Stimulated activated naive CD8-positive, alpha-beta T cell treated with anti-CD3 and anti-CD28 coated beads, Interleukin-15, Interleukin-2, amounts not matched to agents 100 ng/mL and 50 ng/mL, for 24 hours (primary cell): Measurements from ENCODE around the gene NPAS2.

Experiments
- H3K27ac Mint-ChIP-seq: one replicate; pipeline ENCODE4 v1.8.0; 2021; ENCODE audit warnings: mild to moderate bottlenecking, mixed read lengths
- H3K27me3 Mint-ChIP-seq: one replicate; pipeline ENCODE4 v1.8.0; 2021; ENCODE audit warnings: mixed read lengths
- H3K36me3 Mint-ChIP-seq: one replicate; pipeline ENCODE4 v1.8.0; 2021; ENCODE audit warnings: low read depth, mixed read lengths
- H3K4me1 Mint-ChIP-seq: one replicate; pipeline ENCODE4 v1.8.0; 2021; ENCODE audit warnings: low read depth, mixed read lengths
- H3K4me3 Mint-ChIP-seq: one replicate; pipeline ENCODE4 v1.8.0; 2021; ENCODE audit warnings: mild to moderate bottlenecking, mixed read lengths
- H3K9me3 Mint-ChIP-seq: one replicate; pipeline ENCODE4 v1.8.0; 2021; ENCODE audit warnings: mixed read lengths

NPAS2 gene

GRCh38 chr2:100868083-100868482 is 48.1 kb downstream of the NPAS2 start:
- Mint-ChIP-seq H3K4me3 (no peak overlapping the region), H3K4me1 (no peaks in the 10 kb centered on the region), H3K36me3 (peaks cover 5% of the 10 kb centered on the region), H3K27me3 (peaks cover 4% of the 10 kb centered on the region), H3K27ac (no peak overlapping the region), H3K9me3 (peaks cover 28% of the 10 kb centered on the region)

GRCh38 chr2:100869120-100869519 is 49.2 kb downstream of the NPAS2 start:
- Mint-ChIP-seq H3K27me3 (peaks cover 4% of the 10 kb centered on the region), H3K36me3 (peaks cover 5% of the 10 kb centered on the region), H3K27ac (no peak overlapping the region), H3K4me1 (no peaks in the 10 kb centered on the region), H3K4me3 (no peak overlapping the region), H3K9me3 (peaks cover 25% of the 10 kb centered on the region)

- peaks cover 4% of the 10 kb centered on the region for H3K27me3 Mint-ChIP-seq
Measured at GRCh38 chr2:100870652-100871531, 51.0 kb downstream of the NPAS2 start.

GRCh38 chr2:100875516-100876230 is 55.7 kb downstream of the NPAS2 start:
- H3K27ac Mint-ChIP-seq: no peak overlapping the region
- peaks cover 12% of the 10 kb centered on the region for H3K4me1 Mint-ChIP-seq
- H3K27me3 Mint-ChIP-seq: peaks cover 4% of the 10 kb centered on the region
- no peaks in the 10 kb centered on the region for H3K9me3 Mint-ChIP-seq
- H3K4me3 Mint-ChIP-seq: no peak overlapping the region
- peaks cover 3% of the 10 kb centered on the region for H3K36me3 Mint-ChIP-seq

More at GRCh38 chr2:100870652-100871531, 51.0 kb downstream of the NPAS2 start:
- peaks cover 25% of the 10 kb centered on the region for H3K9me3 Mint-ChIP-seq
- peaks cover 4% of the 10 kb centered on the region for H3K4me1 Mint-ChIP-seq
- no peak overlapping the region for H3K27ac Mint-ChIP-seq
- peaks cover 5% of the 10 kb centered on the region for H3K36me3 Mint-ChIP-seq
- H3K4me3 Mint-ChIP-seq: no peak overlapping the region

GRCh38 chr2:100876231-100876860 is 56.4 kb downstream of the NPAS2 start:
- Mint-ChIP-seq H3K36me3 (no peaks in the 10 kb centered on the region), H3K27ac (no peak overlapping the region), H3K4me1 (peaks cover 12% of the 10 kb centered on the region), H3K9me3 (no peaks in the 10 kb centered on the region), H3K27me3 (peaks cover 4% of the 10 kb centered on the region), H3K4me3 (no peak overlapping the region)

- no peaks in the 10 kb centered on the region for H3K27me3 Mint-ChIP-seq
- no peaks in the 10 kb centered on the region for H3K36me3 Mint-ChIP-seq
Measured at GRCh38 chr2:100877555-100877954, 57.6 kb downstream of the NPAS2 start.

GRCh38 chr2:100878000-100878791 is 58.3 kb downstream of the NPAS2 start:
- Mint-ChIP-seq H3K9me3 (no peaks in the 10 kb centered on the region), H3K4me3 (no peak overlapping the region), H3K4me1 (peaks cover 17% of the 10 kb centered on the region), H3K27ac (no peak overlapping the region), H3K36me3 (no peaks in the 10 kb centered on the region), H3K27me3 (no peaks in the 10 kb centered on the region)

More at GRCh38 chr2:100877555-100877954, 57.6 kb downstream of the NPAS2 start:
- H3K4me1 Mint-ChIP-seq: peaks cover 12% of the 10 kb centered on the region
- H3K9me3 Mint-ChIP-seq: no peaks in the 10 kb centered on the region
- no peak overlapping the region for H3K27ac Mint-ChIP-seq
- no peak overlapping the region for H3K4me3 Mint-ChIP-seq

GRCh38 chr2:100879296-100879695 is 59.4 kb downstream of the NPAS2 start:
- peak overlapping the region; percentile 2 for H3K27ac Mint-ChIP-seq
- no peaks in the 10 kb centered on the region for H3K9me3 Mint-ChIP-seq
- H3K27me3 Mint-ChIP-seq: no peaks in the 10 kb centered on the region
- H3K36me3 Mint-ChIP-seq: no peaks in the 10 kb centered on the region
- peaks cover 17% of the 10 kb centered on the region for H3K4me1 Mint-ChIP-seq
- H3K4me3 Mint-ChIP-seq: no peak overlapping the region

GRCh38 chr2:100880036-100880435 is 60.1 kb downstream of the NPAS2 start:
- H3K4me1 Mint-ChIP-seq: peaks cover 17% of the 10 kb centered on the region
- H3K9me3 Mint-ChIP-seq: no peaks in the 10 kb centered on the region
- H3K36me3 Mint-ChIP-seq: no peaks in the 10 kb centered on the region
- no peaks in the 10 kb centered on the region for H3K27me3 Mint-ChIP-seq
- H3K4me3 Mint-ChIP-seq: no peak overlapping the region
- H3K27ac Mint-ChIP-seq: no peak overlapping the region

- Mint-ChIP-seq H3K4me1 (peaks cover 13% of the 10 kb centered on the region), H3K27ac (no peak overlapping the region), H3K36me3 (no peaks in the 10 kb centered on the region), H3K9me3 (no peaks in the 10 kb centered on the region), H3K4me3 (no peak overlapping the region), H3K27me3 (no peaks in the 10 kb centered on the region)
Measured at GRCh38 chr2:100880730-100881129, 60.8 kb downstream of the NPAS2 start.

- Mint-ChIP-seq H3K4me1 (peaks cover 5% of the 10 kb centered on the region), H3K4me3 (no peak overlapping the region), H3K9me3 (no peaks in the 10 kb centered on the region), H3K27ac (no peak overlapping the region), H3K27me3 (no peaks in the 10 kb centered on the region), H3K36me3 (no peaks in the 10 kb centered on the region)
Measured at GRCh38 chr2:100882645-100883613, 63.0 kb downstream of the NPAS2 start.

- H3K4me3 Mint-ChIP-seq: no peak overlapping the region
- no peaks in the 10 kb centered on the region for H3K27me3 Mint-ChIP-seq
- no peaks in the 10 kb centered on the region for H3K36me3 Mint-ChIP-seq
- H3K27ac Mint-ChIP-seq: no peak overlapping the region
- peaks cover 5% of the 10 kb centered on the region for H3K4me1 Mint-ChIP-seq
- no peaks in the 10 kb centered on the region for H3K9me3 Mint-ChIP-seq
Measured at GRCh38 chr2:100884145-100884621, 64.2 kb downstream of the NPAS2 start.

GRCh38 chr2:100886085-100886484 is 66.1 kb downstream of the NPAS2 start:
- Mint-ChIP-seq H3K4me3 (no peak overlapping the region), H3K27me3 (no peaks in the 10 kb centered on the region), H3K27ac (no peak overlapping the region), H3K4me1 (peaks cover 5% of the 10 kb centered on the region), H3K36me3 (no peaks in the 10 kb centered on the region), H3K9me3 (no peaks in the 10 kb centered on the region)
